Fibroblast of villous mesenchyme (primary cell): ENCODE data around the gene RAP1GAP2. TPM values are rescaled to one million over a fixed set of nuclear protein-coding genes. Genes with fewer than 3 reads are reported as not detected.
A peak's percentile ranks its signal among the peaks of the same experiment; 100 is the strongest.

Experiments used
- DNase-seq: peaks from one replicate; pipeline ENCODE4 v3.0.0-alpha.2; 2010; ENCODE audit warnings: low read depth
- H3K4me3 ChIP-seq: 2 replicates; pipeline ENCODE4 v1.5.1; 2011; ENCODE audit warnings: low read depth, mild to moderate bottlenecking, low read length
- total RNA-seq: library from RNA; depleted of rRNA; stranded (reverse); fragments of >200 nt; gene quantifications from 2 replicates; pipeline ENCODE4 v1.2.3, GENCODE V29; 2012
- TF ChIP-seq, protein P1 (sequence below): IDR thresholded peaks from 2 replicates; pipeline ENCODE4 v1.5.1; 2012; ENCODE audit warnings: low read depth, mild to moderate bottlenecking, low read length; ENCODE audit not compliant: insufficient read depth

The RAP1GAP2 gene
- total RNA-seq, 1 donor, result 5.2 TPM

DNA sequence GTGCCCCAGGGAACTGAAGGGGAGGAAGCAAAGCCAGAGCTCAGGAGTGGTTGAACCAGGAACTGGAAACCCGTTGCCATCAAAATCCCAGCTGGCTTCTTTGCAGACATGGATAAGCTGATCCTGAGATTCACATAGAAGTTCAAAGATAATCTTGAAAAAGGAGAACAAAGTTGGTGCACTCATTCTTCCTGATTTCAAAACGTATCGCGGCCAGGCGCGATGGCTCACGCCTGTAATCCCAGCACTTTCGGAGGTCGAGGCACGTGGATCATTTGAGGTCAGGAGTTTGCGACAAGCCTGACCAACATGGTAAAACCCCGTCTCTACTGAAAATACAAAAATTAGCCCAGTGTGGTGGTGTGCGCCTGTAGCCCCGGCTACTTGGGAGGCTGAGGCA lies 7.1 kb downstream of the RAP1GAP2 start:
- peak; percentile 33 for DNase-seq
- H3K4me3 ChIP-seq, result no peak overlapping the region
- TF ChIP-seq, protein P1, sequence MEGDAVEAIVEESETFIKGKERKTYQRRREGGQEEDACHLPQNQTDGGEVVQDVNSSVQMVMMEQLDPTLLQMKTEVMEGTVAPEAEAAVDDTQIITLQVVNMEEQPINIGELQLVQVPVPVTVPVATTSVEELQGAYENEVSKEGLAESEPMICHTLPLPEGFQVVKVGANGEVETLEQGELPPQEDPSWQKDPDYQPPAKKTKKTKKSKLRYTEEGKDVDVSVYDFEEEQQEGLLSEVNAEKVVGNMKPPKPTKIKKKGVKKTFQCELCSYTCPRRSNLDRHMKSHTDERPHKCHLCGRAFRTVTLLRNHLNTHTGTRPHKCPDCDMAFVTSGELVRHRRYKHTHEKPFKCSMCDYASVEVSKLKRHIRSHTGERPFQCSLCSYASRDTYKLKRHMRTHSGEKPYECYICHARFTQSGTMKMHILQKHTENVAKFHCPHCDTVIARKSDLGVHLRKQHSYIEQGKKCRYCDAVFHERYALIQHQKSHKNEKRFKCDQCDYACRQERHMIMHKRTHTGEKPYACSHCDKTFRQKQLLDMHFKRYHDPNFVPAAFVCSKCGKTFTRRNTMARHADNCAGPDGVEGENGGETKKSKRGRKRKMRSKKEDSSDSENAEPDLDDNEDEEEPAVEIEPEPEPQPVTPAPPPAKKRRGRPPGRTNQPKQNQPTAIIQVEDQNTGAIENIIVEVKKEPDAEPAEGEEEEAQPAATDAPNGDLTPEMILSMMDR, result no peak

DNA sequence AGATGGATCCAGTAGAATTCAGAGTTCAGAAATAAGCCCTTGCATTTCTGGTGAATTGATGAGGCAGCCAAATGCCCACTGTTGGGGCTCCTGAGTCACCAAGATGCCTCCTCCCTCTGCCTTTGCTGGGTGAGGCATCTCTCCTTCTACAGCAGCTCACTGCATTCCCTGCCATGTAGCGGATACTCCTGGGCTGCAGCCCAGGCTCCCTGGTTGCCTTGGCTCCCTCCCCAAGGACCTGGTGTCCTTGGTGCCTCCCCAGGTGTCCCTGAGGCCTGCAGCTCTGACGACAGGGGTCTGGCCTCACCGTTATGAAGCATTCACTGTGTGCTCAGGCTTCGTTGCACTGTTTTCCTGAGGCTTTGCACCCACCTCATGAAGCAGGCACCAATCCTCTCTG lies 7.7 kb downstream of the RAP1GAP2 start:
- TF ChIP-seq, protein P1, result no peak
- DNase-seq, result no peak

DNA sequence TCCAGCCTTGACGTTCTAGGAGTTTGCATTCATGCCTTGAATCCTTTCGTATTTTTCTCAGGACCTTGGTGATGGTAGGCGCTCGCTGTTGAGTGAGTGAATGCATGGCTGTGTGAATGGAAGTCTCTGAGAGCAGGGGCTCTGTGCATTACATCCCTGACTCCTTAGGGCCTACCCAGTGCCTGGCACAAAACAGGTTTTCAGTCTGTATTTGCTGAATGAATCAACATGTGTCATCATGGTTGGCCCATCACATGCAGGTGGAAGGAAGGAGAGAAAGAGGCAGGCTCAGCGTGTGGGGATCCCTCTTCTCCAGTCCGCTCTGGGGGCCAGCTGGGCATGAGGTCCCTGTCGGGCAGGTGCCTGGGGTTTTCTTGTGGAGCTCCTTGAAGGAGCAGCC lies 8.7 kb downstream of the RAP1GAP2 start:
- TF ChIP-seq, protein P1, result no peak
- no peak for DNase-seq
- H3K4me3 ChIP-seq, result no peak overlapping the region

More for the DNA sequence above, 7.7 kb downstream of the RAP1GAP2 start:
- no peak overlapping the region for H3K4me3 ChIP-seq

DNA sequence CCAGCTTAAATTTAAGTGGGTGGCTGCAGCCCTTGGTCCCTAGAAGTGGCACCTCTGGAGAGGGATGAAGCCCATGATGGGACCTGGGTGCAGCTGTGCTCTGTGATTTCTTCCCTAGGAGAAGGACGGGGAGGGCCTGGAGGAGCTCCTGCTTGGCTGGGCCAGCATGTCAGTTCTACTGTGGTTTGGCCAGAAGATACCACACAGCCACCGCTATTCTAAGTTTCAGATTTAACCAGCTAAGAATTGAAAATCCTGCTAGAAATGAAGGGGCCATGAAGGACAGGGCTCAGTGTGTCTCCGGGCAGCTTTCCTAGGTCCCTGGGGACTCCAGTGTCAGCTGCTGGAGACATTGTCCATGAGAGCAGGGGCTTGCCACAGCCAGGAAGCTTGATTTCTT lies 9.7 kb downstream of the RAP1GAP2 start:
- DNase-seq, result no peak
- TF ChIP-seq, protein P1, result no peak
- H3K4me3 ChIP-seq, result no peak overlapping the region

DNA sequence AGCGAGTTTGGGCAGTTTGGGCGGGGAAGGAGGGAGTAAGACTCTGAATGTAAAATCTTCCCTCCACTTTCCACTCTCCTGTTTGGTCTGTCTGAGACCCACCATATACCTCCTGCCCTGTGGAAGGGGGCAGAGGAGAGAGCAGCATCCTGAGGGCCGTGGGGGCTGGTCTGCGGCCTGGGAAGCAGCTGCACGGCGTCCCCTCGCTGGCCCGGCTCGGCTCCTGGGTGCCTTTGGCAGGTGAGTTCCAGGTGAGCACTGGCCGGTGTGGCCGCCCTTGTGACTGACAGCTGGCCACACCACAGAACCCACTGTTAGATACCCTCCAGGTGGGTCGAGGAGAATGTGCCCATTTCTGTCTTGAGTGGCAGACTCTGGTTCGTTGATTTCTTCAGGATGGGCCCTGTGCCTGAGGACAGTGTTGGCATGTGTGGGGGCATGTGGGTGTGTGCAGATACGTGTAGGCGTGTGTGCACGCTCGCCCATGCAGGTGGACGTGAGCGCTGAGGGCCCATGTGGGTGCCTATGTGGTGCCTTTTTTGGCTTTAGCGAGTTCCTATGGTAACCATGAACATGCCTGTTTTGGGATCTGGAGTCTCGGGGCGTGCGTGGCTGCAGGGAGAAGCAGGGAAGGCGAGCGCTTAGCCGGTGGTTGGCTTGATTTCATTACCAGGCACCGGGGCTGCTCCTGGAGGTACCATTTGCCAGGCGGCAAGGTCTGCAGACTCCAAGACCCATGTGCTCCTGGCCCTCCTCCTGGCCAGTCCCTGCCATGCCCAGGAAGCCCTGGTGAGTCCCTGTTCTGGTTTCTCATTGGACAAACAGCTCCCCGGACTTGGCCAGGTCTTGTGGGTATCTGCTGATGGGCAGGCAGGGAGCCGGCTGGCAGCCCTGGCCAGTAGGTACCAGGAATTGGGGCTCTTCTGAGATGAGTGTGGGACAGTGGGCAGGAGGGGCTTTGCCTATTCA lies 12.4 kb downstream of the RAP1GAP2 start:
- no peak for DNase-seq
- TF ChIP-seq, protein P1, result no peak
- no peak overlapping the region for H3K4me3 ChIP-seq

DNA sequence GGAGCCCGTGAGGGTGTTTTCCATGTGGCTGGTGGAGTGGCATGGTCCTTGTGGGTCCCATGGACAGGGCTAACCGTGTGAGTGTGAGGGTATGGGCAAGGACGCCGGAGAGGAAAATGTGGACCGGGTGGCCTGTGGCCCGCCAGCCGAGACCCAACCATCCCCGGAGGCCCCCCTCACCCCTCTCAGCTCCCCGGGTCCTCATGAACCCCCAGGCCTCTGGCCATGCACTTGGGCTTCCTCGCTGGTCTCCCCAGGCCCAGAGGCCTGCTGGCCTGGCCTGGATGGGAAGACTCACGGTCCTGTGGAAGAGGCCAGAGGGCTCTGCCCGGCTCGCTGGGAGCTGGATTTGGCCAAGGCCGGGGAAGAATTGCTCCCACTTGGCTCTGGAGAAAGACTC lies 13.1 kb downstream of the RAP1GAP2 start:
- no peak for DNase-seq
- TF ChIP-seq, protein P1, result no peak
- no peak overlapping the region for H3K4me3 ChIP-seq
